Myocyte (in vitro differentiated cells): ENCODE data around the gene POLR2H. TPM values are rescaled to one million over a fixed set of nuclear protein-coding genes. Genes with fewer than 3 reads are reported as not detected.

Experiments used
- total RNA-seq: library from RNA; depleted of rRNA; stranded (reverse); fragments of >200 nt; gene quantifications from 2 replicates; pipeline ENCODE4 v1.2.3, GENCODE V29; 2014

The POLR2H gene
- total RNA-seq, 1 donor from 2014 or later, result 87.4 TPM

Other genes with a start within 250 kb of the POLR2H start
- 53.7 and 54.3 TPM in 2 replicates for gene EIF2B5, start 226.4 kb upstream of the POLR2H start, total RNA-seq
- 119 and 139 TPM in 2 replicates for gene DVL3, start 206.3 kb upstream of the POLR2H start, total RNA-seq
- 329 and 375 TPM in 2 replicates for gene AP2M1, start 186.9 kb upstream of the POLR2H start, total RNA-seq
- gene ABCF3, start 175.5 kb upstream of the POLR2H start, total RNA-seq, result 50.1 and 52.8 TPM in 2 replicates
- gene VWA5B2, start 132.1 kb upstream of the POLR2H start, total RNA-seq, result not detected in 2 replicates
- gene ALG3, start 112.7 kb upstream of the POLR2H start, total RNA-seq, result 55.0 and 77.6 TPM in 2 replicates
- 2.8 and 3.6 TPM in 2 replicates for gene EEF1AKMT4, start 112.0 kb upstream of the POLR2H start, total RNA-seq
- gene CAMK2N2, start 100.2 kb upstream of the POLR2H start, total RNA-seq, result not detected in 2 replicates
- not detected in 2 replicates for gene ECE2, start 85.7 kb upstream of the POLR2H start, total RNA-seq
- gene PSMD2, start 62.5 kb upstream of the POLR2H start, total RNA-seq, result 480 and 540 TPM in 2 replicates
- gene EIF4G1, start 47.1 kb upstream of the POLR2H start, total RNA-seq, result 358 and 371 TPM in 2 replicates
- 14.2 and 15.5 TPM in 2 replicates for gene FAM131A, start 24.1 kb upstream of the POLR2H start, total RNA-seq
- 1.8 and 3.4 TPM in 2 replicates for gene CLCN2, start 105 bp upstream of the POLR2H start, total RNA-seq
- 0.16 TPM in 1 of 2 replicates, not detected in the other for gene THPO, start 16.5 kb downstream of the POLR2H start, total RNA-seq
- gene CHRD, start 18.3 kb downstream of the POLR2H start, total RNA-seq, result 8.4 and 18.8 TPM in 2 replicates
- gene EPHB3, start 200.1 kb downstream of the POLR2H start, total RNA-seq, result 23.2 and 23.6 TPM in 2 replicates